NCI-H1930 (cell line): ENCODE data around the gene DOK7.

Source experiments
- DNase-seq, 2 experiments: peaks; one replicate each; lab custom pipeline; 2025; lab: John Stamatoyannopoulos, UW

Gene DOK7

DNA sequence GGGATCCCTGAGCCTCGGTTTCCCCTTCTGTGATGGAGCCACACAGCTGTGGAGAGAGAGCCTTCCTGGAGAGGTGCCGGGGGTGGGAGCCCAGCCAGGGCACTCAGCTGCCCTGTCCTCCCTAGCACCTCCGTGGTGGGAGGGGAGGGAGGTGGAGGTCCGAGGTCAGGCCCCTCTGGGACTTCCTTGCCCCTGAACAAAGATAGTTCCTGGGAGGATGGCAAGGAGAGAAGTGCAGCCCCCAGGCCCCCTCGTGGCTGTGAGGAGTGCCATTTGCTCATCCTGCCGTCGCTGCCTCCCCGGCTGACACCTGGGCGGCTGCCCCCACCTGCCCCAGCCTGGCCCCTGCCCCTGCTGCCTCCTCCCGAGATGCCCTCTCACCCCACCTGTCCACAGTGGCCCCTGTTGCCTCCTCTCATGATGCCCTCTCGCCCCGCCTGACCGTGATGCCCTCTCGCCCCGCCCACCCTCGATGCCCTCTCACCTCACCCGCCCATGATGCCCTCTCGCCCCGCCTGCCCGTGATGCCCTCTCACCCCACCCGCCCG is 12.7 kb downstream of the DOK7 start:
- DNase-seq, result no peak

DNA sequence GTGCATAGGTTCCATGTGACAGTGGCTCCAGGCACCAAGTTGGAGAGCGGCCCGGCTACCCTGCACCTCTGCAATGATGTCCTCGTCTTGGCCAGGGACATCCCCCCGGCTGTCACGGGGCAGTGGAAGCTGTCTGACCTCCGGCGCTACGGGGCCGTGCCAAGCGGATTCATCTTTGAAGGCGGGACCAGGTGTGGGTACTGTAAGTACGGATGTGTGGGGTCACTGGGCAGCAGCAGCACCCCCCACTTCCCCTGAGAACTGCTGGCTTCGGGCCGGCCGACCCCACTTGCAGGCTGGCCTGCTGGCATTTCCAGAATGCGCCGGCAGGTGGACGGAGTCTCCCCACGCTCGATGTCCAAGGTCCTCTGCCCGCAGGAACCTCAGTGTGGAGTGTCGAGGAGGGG is 13.2 kb downstream of the DOK7 start:
- DNase-seq, result no peak

DNA sequence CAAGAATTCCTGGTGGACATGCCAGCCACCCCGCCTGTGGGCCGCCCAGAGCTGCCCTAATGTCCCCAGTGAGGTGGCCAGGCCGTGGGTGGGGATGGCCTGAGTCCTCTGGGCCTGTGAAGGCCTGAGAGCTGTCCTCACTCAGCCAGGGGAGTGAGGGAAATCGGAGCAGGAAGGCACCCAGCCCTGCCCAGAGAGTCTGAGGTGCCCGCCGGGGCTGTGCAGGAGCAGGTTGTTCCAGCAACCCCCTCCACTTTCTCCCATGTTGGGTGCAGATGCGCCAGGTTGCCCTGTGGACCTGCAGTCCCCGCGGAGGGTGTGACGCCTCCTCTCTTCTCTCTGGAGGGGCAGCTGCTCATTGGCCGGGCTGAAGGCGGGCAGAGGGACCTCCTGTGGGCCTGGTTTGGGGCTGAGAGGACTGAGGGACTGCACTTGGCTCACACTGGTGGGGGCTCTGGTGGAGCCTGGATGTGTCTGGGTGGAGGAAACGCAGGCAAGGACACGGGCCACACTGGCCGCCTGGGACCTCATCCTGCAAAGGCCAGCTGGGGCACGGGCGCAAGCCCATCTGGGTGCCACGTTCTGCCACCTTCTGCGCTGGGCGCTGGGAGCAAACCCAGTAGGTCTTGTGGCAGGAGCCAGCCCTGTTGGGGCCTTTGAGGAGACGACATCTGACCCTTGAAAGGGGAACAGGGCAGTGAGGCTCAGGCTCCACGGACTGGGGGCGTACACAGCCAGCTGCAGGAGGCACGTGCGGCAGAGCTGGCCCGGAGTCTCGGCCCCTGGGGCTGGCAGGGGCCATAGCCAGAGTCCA is 14.0 kb downstream of the DOK7 start:
- no peak for DNase-seq

DNA sequence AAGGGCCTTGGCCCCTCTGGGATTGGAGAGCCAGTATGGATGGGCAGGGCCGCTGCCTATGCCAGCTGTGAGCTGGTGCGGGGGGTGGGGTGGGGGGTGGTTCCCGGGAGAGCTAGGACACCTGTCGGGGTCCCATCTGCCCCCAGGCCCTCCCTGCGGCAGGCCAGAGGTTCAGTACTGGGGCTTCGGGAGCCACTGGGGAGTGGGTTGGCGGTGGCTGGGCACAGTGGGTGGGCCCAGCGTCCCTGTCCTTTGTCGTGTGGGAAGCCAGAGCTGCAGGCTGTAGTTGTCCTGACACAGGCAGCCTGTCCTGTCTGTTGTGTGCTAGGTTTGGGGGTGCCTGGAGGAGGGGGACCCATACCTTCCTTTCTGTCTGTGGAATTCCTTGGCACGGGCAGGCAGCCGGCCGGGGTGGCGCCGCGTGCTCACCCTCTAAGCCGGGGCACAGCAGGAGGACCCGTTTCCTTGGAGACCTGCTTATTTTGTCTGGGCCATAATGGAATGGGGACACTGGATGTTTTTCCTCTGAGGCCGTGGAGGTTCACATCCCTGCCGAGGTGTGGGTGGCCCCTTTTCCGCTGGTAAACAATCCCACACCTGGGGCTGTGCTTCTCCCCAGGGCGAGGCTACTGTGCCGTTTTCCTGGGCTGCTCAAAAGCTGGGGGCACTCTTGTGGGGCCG is 14.8 kb downstream of the DOK7 start:
- DNase-seq, result no peak

DNA sequence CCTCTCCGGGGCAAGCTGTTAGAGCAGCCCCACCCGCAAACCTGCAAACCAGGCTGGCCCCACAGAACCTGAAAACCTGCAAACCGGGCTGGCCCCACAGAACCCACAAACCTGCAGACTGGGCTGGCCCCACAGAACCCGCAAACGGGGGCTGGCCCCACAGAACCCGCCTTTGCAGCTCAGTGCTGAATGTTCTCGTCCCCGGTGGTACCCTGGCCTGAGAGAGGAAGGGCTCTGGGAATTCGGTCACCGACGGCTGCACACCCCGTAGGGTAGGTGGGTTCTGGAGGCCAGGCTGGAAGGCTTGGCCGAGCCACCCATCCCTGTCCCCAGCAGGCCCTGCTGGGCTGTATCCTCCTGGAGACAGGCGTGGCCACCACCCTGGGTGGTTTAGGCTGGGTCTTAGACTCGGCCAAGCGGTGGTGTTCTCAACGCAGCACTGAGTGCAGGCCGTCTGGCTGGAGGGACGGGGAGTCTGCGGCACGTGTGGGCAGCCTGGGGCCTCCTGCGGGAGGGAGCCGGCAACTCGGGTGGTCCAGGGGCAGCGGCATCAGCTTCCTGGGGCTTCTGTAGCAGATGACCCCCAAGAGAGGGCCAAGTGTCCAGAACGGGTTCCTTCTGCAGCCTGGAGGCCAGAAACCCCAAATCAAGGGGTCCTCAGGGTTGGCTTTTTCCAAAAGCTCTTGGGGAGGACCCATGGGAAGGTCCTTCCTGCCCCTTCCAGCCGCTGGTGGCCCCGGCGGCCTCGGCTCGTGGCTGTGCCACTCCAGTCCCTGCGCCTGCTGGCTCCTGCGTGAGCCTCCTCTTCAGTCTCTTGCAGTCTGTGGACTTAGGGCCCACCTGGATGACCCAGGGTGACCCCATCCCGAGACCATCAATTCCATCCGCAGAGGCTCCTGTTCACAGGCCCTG is 15.6 kb downstream of the DOK7 start:
- DNase-seq, result no peak

- no peak for DNase-seq
These were observed 16.4 kb downstream of the DOK7 start for GRCh38 chr4:3479358-3480101.

DNA sequence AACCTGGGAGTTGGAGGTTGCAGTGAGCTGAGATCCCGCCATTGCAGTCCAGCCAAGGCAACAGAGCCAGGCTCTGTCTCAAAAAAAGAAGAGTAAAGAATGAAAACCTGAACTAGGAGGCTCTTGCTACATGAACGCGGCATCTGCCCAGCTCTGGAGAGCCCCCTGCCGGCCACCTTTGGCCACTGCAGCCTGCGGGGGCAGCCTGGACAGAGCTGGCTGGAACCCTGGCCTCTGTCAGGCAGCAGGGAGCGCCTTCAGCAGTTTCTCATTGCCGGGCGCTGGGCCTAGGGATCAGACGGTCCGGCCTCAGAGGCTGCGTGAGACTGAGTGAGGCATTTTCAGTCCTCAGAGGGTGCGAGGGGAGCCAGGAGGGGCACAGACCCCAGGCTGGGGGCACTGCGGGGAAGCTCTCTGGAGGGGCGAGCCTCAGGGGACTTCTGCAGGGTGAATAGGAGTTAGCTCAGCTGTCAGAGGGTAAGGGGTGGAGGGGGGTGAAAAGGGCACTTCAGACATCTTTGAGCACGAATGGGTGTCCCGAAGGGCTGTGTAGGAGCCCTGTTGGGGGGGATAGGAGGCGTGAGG is 17.5 kb downstream of the DOK7 start:
- DNase-seq, result peak; percentile 52 to 72

- DNase-seq, result no peak
These were observed 18.0 kb downstream of the DOK7 start for GRCh38 chr4:3481113-3481531.

DNA sequence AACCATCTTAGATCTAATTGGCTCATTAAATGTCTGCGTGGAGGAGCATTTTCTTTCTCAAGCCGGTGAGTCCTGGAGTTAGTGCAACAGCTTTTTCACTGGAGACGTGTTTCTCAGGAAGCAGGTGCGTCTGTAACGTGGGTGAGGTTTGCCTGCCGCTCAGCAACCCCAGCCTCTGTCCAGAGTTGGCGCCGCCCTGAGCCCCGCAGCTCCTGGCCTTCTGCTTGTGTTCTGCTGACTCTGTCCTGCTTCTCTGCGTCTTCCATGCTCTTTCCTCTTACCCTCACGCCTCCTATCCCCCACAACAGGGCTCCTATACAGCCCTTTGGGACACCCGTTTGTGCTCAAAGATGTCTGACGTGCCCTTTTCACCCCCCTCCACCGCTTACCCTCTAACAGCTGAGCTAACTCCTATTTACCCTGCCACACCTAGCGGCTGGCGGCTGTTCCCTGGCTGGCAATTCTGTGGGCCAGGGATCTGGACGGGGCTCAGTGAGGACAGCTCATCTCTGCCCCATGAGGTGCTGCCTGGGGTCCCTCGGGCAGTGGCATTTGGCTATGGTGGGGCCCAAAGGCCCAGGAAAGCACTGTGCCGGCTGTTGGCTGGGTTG is 18.8 kb downstream of the DOK7 start:
- DNase-seq, result no peak

GRCh38 chr4:3482707-3483106 is 19.6 kb downstream of the DOK7 start:
- no peak for DNase-seq

GRCh38 chr4:3483471-3483921 is 20.4 kb downstream of the DOK7 start:
- DNase-seq, result no peak

GRCh38 chr4:3484057-3484973 is 21.2 kb downstream of the DOK7 start:
- no peak for DNase-seq

DNA sequence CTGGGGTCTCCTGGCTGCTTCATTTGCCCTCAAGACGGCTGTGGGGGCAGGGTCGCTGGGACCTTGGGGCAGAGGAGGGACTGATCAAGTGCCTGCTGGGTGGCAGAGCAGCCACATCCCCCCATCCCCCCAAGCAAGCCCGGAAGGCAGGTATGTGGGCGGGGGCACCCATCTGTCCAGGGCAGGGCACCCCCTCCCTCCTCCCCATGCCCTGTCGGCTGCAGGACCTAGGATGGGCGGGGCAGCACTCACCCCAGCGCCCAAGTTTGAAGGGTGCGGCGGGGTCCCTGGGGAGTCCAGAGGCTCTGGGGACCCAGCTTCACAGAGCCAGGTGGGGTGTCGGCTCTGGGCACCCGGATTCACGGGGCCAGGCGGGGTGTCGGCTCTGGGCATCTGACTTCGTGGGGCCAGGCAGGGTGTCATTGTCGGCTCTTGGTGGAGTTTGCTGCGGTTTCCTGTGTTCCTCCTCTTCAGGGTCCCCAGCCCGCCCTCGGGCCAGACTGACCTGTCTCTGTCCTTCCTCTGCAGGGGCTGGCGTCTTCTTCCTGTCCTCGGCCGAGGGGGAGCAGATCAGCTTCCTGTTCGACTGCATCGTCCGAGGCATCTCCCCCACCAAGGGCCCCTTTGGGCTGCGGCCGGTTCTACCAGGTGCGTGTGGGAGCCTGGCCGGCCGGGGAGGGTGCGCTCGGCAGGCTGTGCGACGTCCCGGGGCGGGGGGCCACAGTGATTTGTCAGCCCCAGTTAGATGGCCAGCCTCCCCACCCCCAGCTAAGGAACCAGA is 22.1 kb downstream of the DOK7 start:
- no peak for DNase-seq

DNA sequence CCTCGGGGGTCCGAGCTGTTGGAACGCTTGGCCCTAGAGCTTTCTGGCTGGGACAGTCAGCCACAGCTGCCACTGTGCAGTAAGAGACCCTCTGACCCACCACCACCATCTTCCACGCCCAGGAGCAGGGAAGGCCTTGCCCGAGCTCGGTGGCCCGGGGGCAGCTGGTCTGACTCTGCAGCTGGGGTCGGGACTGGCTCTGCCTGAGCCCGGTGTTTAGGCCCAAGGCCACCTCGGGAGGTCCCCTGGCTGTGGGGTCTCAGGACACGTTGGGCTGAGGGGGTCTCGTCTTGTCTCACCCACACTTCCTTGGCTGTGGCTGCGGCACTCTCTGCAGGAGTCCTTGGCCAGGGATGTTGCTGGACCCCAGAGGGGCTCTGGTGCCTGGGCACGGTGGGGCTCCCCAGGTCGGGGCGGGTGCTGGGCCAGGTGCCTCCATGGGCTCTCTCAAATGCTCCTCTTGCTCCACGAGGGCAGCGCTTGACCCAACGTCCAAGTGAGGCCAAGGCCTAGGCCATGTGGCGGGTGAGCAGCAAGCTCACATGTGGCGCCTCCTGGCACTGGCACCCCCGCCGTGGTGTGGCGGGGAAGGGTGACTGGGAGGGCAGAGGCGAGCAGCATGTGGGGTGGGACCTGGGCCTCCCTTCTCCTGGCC is 22.9 kb downstream of the DOK7 start:
- no peak for DNase-seq

DNA sequence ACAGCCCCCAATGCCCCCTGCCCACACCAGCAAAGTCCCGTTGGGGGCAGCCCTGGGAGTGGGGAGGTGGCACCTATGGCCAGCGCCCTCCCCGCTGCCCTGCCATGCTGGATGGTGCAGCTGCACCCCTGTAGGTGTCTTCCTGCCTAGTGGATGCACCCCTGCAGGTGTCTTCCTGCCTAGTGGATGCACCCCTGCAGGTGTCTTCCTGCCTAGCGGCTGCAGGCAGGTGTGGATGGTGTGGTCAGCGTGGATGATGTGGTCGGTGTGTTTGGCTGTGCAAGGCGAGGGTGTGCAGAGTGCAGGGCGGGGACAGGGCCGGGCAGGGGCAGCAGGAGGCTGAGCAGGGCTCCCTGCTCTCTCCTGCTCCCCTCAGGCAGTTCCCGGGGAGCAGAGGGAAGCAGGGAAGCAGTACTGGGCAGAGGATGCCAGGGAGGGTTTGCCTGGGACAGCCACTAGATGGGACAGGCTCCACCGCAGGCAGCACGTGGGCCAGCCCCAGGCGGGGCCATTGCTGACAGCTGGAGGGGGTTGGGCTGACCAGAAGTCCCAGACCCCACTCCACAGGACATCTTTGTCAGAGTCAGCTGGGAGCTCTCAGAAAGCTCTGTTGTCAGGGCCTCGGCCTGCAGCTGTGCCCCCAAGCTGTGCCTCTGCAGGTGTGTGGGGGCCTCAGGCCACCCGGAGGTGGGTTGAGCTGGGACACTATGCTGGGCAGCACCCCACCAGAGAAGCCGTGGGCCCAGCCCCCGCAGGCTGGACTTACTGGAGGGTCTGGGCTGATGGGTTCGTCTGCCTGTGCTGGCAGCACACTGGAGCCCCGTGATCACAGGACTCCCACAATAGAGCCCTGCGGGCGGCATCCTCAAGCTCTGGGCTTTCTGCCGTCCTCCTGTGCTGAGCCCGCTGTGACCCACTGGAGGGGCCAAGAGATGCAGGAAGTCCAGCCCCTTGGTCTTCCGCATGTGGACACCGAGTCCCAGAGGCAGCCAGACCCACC is 23.7 kb downstream of the DOK7 start:
- no peak for DNase-seq

- DNase-seq, result no peak
These were observed 24.8 kb downstream of the DOK7 start for GRCh38 chr4:3487861-3488260.

DNA sequence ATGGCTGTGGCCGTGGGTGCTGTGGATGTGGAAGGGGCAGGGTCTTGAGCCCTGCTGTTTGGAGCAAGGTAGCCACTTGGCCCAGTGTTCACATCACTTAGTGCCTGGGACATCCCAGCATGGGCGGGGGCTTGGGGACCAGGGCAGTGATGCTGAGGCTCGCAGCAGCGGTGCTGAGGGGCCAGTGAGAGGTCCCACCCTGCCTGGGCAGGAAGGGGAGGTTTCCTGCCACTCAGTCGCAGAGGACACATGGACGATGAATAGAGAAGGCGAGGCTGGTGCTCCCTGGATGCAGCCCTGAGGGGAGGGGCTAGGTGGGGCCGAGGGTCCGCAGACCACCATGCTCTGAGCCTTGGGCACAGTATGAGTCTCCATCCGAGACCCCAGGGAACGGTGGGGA is 25.7 kb downstream of the DOK7 start:
- no peak for DNase-seq
